HepG2 (cell line): ENCODE results near the gene SPOP. TPM values are rescaled to one million over a fixed set of nuclear protein-coding genes. Genes with fewer than 3 reads are reported as not detected.

Experiments
- ATAC-seq: fragments of 200-7000 bp; cut with Tn5 transposase; 3 replicates; pipeline ENCODE4 v1.9.1; 2020; ENCODE audit warnings: mild to moderate bottlenecking, moderate library complexity
- BruUV-seq: library from RNA; stranded (reverse); fragments of 400-500 nt; replicated peaks from 2 replicates; lab custom pipeline; 2021; lab: Mats Ljungman, UMichigan
- CTCF ChIA-PET: fragments of 300-600 bp; formaldehyde crosslinking; extraction: SDS; loops from one replicate; lab custom pipeline; 2021; ENCODE audit warnings: low total read pairs, inconsistent platforms, low intra/inter-chr PET ratio; lab: Yijun Ruan, JAX
- POLR2A ChIA-PET: fragments of 350-600 bp; sonication (Branson Sonifier 250); formaldehyde crosslinking; loops from one replicate; lab custom pipeline; 2020; ENCODE audit warnings: antibody characterized with exemption, inconsistent platforms; lab: Yijun Ruan, JAX
- DNase-seq: peaks from one replicate; pipeline ENCODE4 v3.0.0-alpha.2; 2015; ENCODE audit warnings: low spot score
- FAIRE-seq: peaks from 3 replicates; lab custom pipeline; 2011; peaks lifted over from hg19 to GRCh38; lab: Jason Lieb, UNC
- H2AFZ ChIP-seq: one replicate; pipeline ENCODE4 v1.6.1; 2011; ENCODE audit warnings: low read length, inconsistent platforms
- H3K27ac ChIP-seq: fragments of 300-600 bp; 3 replicates; pipeline ENCODE4 v1.8.0; 2011; ENCODE audit warnings: mixed run types, mild to moderate bottlenecking, mixed read lengths, low read length, inconsistent platforms; ENCODE audit not compliant: insufficient read depth; ENCODE audit errors: extremely low read length
- H3K27me3 ChIP-seq, 2 experiments: fragments of 200-600 bp in 1 of 2; 2 replicates in 1 of 2; 3 replicates in 1 of 2; pipeline versions ENCODE4 v1.6.0 to v1.8.0; 2011; ENCODE audit warnings: low read length in 2 of 2, mild to moderate bottlenecking in 2 of 2, moderate library complexity in 2 of 2, inconsistent platforms in 1 of 2; ENCODE audit not compliant: insufficient read depth in 2 of 2, control insufficient read depth in 1 of 2
- H3K36me3 ChIP-seq, 2 experiments: fragments of 200-600 bp in 1 of 2; replicated peaks in 1 of 2; 2 replicates in 1 of 2; 3 replicates in 1 of 2; pipeline versions ENCODE4 v1.5.1 to v1.8.0; 2011; ENCODE audit warnings: low read length in 2 of 2, inconsistent platforms in 1 of 2; ENCODE audit not compliant: insufficient read depth in 2 of 2, control insufficient read depth in 1 of 2
- H3K4me1 ChIP-seq: 2 replicates; pipeline ENCODE4 v1.5.1; 2012; ENCODE audit warnings: low read length, inconsistent platforms; ENCODE audit not compliant: insufficient read depth
- H3K4me2 ChIP-seq: 2 replicates; pipeline ENCODE4 v1.6.0; 2011; ENCODE audit warnings: low read depth, low read length, inconsistent platforms
- H3K4me3 ChIP-seq, 3 experiments: fragments of 200-600 bp in 1 of 3; sonication (generic), shearing (Covaris generic) in 1 of 3; replicated peaks in 1 of 3; 2 replicates each; pipeline ENCODE4 v1.5.1; 2011 to 2016; ENCODE audit warnings: low read length in 3 of 3, inconsistent platforms in 2 of 3, low read depth in 2 of 3, mild to moderate bottlenecking in 2 of 3, control low read depth in 1 of 3, mixed read lengths in 1 of 3; ENCODE audit not compliant: insufficient read depth in 1 of 3
- H3K79me2 ChIP-seq: one replicate; pipeline ENCODE4 v1.6.1; 2011; ENCODE audit warnings: low read length, inconsistent platforms; ENCODE audit not compliant: insufficient read depth
- H3K9ac ChIP-seq: 2 replicates; pipeline ENCODE4 v1.6.0; 2011; ENCODE audit warnings: mild to moderate bottlenecking, low read depth, low read length, inconsistent platforms; ENCODE audit not compliant: insufficient read depth
- H3K9me3 ChIP-seq: 2 replicates; pipeline ENCODE4 v1.5.1; 2012; ENCODE audit warnings: mild to moderate bottlenecking, low read length
- H4K20me1 ChIP-seq: 2 replicates; pipeline ENCODE4 v1.6.0; 2011; ENCODE audit warnings: inconsistent platforms, mild to moderate bottlenecking, low read length, moderate library complexity; ENCODE audit not compliant: insufficient read depth
- CEBPG ChIP-seq: IDR thresholded peaks from 2 replicates; pipeline ENCODE4 v1.6.1; 2016
- WGBS: methylation state at CpG from one replicate; pipeline ENCODE4 v1.1.6; 2017; ENCODE audit warnings: low lambda C conversion rate; 5-methylcytosine and 5-hydroxymethylcytosine counted together
- in situ Hi-C: cut with HindIII; loops from 2 replicates; pipeline ENCODE4 v1.10.0; 2017; ENCODE audit warnings: low pct_unique_long_range_greater_than_20kb; ENCODE audit not compliant: extremely low pct_ligation_motif_present
- intact Hi-C: fragments of 100-400 bp; cut with micrococcal nuclease; formaldehyde crosslinking; loops from one replicate; pipeline ENCODE4 v1.10.0; 2022; ENCODE audit not compliant: unreplicated experiment
- polyA plus RNA-seq, 8 experiments: library from polyadenylated mRNA; depleted of rRNA in 3 of 8; stranded (reverse) in 7 of 8; unstranded in 1 of 8; fragments of >200 nt; fragmentation: Illumina TruSeq in 4 of 8; extraction: Trizol in 4 of 8; gene quantifications; 2 replicates each; pipeline versions ENCODE4 v1.2.1 to v1.2.3, GENCODE V29; 2011 to 2016; ENCODE audit warnings: low read depth in 4 of 8, missing spikeins in 1 of 8, mixed read lengths in 1 of 8; ENCODE audit not compliant: insufficient read depth in 1 of 8
- total RNA-seq, 5 experiments: library from RNA; depleted of rRNA; stranded (reverse); fragments of >200 nt; fragmentation: Illumina TruSeq; extraction: Trizol; gene quantifications; 2 replicates each; pipeline ENCODE4 v1.2.3, GENCODE V29; 2016; ENCODE audit warnings: low read depth in 1 of 5
- TF ChIP-seq, protein P1 (sequence below): sonication (generic); formaldehyde crosslinking; IDR thresholded peaks from 2 replicates; pipeline ENCODE4 v1.4.0; 2020; ENCODE audit warnings: missing genetic modification reagents

Gene SPOP
- total and polyA plus RNA-seq, 2 of the 13 experiments (the other 11 are each of a cell fraction or from before 2014, with no cell fraction given): 52.8 to 60.8 TPM

DNA sequence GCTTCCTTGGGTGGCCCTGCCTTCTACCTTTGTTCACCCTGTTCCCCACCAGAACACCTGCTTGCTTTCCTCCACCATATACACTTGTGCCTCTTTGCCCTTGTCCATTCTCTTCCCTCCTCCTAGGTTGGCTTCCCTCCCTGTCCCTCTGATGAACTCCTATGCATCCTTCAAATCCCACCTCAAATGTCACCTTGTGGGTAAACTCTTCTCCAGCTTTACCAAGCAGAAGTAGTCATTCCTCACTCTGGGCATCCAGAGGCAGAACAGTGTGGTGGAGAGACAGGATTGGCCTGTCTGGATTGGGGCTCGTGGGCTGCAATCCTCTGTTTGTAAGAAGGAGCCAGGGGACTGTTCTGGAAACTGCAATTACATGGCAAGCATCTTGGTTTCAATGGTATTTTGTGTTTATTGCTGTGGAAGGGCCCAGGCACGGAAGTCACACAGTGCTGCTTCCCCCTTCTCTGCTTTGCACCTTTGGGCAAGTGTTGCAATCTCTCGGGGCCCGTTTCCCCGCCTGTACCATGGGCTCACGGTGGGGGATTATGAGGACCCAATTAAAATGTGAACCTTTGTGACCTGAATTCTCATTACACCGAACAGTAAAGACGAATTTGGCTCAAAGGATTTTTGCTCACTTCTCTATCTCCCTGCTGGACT lies 124.1 kb downstream of the SPOP start:
- H3K27me3 ChIP-seq: peaks cover 14 to 45% of the 10 kb centered on the region in 2 experiments
- no peak overlapping the region for H3K27ac ChIP-seq
- no peaks in the 10 kb centered on the region for H3K79me2 ChIP-seq
- FAIRE-seq: no peak
- no peak overlapping the region for H3K4me2 ChIP-seq
- TF ChIP-seq, protein P1, sequence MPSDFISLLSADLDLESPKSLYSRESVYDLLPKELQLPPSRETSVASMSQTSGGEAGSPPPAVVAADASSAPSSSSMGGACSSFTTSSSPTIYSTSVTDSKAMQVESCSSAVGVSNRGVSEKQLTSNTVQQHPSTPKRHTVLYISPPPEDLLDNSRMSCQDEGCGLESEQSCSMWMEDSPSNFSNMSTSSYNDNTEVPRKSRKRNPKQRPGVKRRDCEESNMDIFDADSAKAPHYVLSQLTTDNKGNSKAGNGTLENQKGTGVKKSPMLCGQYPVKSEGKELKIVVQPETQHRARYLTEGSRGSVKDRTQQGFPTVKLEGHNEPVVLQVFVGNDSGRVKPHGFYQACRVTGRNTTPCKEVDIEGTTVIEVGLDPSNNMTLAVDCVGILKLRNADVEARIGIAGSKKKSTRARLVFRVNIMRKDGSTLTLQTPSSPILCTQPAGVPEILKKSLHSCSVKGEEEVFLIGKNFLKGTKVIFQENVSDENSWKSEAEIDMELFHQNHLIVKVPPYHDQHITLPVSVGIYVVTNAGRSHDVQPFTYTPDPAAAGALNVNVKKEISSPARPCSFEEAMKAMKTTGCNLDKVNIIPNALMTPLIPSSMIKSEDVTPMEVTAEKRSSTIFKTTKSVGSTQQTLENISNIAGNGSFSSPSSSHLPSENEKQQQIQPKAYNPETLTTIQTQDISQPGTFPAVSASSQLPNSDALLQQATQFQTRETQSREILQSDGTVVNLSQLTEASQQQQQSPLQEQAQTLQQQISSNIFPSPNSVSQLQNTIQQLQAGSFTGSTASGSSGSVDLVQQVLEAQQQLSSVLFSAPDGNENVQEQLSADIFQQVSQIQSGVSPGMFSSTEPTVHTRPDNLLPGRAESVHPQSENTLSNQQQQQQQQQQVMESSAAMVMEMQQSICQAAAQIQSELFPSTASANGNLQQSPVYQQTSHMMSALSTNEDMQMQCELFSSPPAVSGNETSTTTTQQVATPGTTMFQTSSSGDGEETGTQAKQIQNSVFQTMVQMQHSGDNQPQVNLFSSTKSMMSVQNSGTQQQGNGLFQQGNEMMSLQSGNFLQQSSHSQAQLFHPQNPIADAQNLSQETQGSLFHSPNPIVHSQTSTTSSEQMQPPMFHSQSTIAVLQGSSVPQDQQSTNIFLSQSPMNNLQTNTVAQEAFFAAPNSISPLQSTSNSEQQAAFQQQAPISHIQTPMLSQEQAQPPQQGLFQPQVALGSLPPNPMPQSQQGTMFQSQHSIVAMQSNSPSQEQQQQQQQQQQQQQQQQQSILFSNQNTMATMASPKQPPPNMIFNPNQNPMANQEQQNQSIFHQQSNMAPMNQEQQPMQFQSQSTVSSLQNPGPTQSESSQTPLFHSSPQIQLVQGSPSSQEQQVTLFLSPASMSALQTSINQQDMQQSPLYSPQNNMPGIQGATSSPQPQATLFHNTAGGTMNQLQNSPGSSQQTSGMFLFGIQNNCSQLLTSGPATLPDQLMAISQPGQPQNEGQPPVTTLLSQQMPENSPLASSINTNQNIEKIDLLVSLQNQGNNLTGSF (CRISPR knock-in tag): no peak
- TF ChIP-seq CEBPG (CRISPR knock-in tag): 0 out of 2 replicates have a peak, but pooled peaks have one; percentile 25
- TF ChIP-seq, all 625 proteins: peak for 1
- BruUV-seq: no TSS peak
- no peaks in the 10 kb centered on the region for H3K9me3 ChIP-seq
- peaks cover 51% of the 10 kb centered on the region for H3K4me1 ChIP-seq
- no peak for DNase-seq
- H3K9ac ChIP-seq: no peak overlapping the region
- ChIA-PET CTCF (interaction anchor here (1.8 kb wide), 1 partner anchor 146 kb away, joined by 5 read pairs; no protein-coding TSS in a partner anchor), POLR2A (no interaction called here)
- 2% methylated on average over 8 of the region's 8 CpGs for WGBS
- no peaks in the 10 kb centered on the region for H4K20me1 ChIP-seq
- in situ Hi-C loops (loop anchor here (5.0 kb wide), 2 partner anchors 57 to 142 kb away; partner anchors contain the start of genes NGFR and PHB1), intact Hi-C loops (loop anchor here (10.0 kb wide), 1 partner anchor 239 kb away; no protein-coding TSS in a partner anchor)
- no peak for ATAC-seq
- no peaks in the 10 kb centered on the region for H3K36me3 ChIP-seq
- H2AFZ ChIP-seq: no peak overlapping the region
- no peak overlapping the region for H3K4me3 ChIP-seq
